HepG2 (cell line): Measurements from ENCODE around the gene LYST.

Experiments used
- EZH2 ChIP-seq: conservative IDR thresholded peaks from 2 replicates; pipeline ENCODE4 v1.6.1; 2012; ENCODE audit warnings: mild to moderate bottlenecking, low read depth, low read length, moderate library complexity
- NR1H2 ChIP-seq: sonication (generic); formaldehyde crosslinking; IDR thresholded peaks from 2 replicates; pipeline ENCODE4 v1.8.1; 2022; ENCODE audit warnings: low read depth, missing genetic modification reagents, borderline replicate concordance
- POLR2A ChIP-seq, 2 experiments: IDR thresholded peaks; 2 replicates each; pipeline ENCODE4 v1.6.1; 2011; ENCODE audit warnings: low read depth in 2 of 2, low read length in 2 of 2, mild to moderate bottlenecking in 1 of 2, moderate library complexity in 1 of 2; ENCODE audit not compliant: insufficient read depth in 1 of 2

GRCh38 chr1:235864931-235865525 is 1.7 kb downstream of the LYST start:
- TF ChIP-seq POLR2A (IDR thresholded peaks at IDR 0.05; ENCODE audit: insufficient read depth in 1 of 2, low read depth in 2 of 2, low read length in 2 of 2) (no peak), NR1H2 (CRISPR knock-in tag) (no peak), EZH2 (no peak)
